ENCODE data around the gene LRRC4C. TPM values are rescaled to one million over a fixed set of nuclear protein-coding genes. Genes with fewer than 3 reads are reported as not detected.

The LRRC4C gene
- total and polyA plus RNA-seq, 11 donors, result 0.08 to 1.2 (median 0.48) TPM; not detected in 1

DNA sequence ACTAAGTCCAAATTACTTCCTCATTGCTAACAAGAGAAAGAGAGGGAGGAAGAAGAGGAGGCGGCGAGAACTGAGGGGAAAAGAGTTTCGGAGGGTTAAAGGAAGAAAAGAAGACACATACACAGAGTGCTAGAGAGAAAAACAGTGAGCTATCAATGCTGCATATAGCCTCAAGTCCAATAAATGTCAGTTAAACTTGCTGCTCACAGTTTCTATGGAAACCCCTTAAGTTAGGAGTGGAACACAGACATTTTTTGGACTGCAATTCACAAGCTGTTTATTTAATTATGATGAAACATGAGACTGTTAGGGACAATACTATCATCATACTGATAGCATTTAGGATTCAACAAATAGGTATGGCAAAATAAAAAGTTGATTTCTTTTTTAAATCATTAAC, 1320.4 kb downstream of the LRRC4C start:
- H3K36me3 ChIP-seq, result no peaks in the 10 kb centered on the region
- H3K9me3 ChIP-seq, result no peaks in the 10 kb centered on the region
- H3K4me3 ChIP-seq, result no peak overlapping the region
- 57 to 70% (median 68%) methylated on average over 3 of the region's 3 CpGs for WGBS, 4 donors
- no peak for TF ChIP-seq POLR2A (IDR thresholded peaks at IDR 0.05)
- TF ChIP-seq, protein P1, sequence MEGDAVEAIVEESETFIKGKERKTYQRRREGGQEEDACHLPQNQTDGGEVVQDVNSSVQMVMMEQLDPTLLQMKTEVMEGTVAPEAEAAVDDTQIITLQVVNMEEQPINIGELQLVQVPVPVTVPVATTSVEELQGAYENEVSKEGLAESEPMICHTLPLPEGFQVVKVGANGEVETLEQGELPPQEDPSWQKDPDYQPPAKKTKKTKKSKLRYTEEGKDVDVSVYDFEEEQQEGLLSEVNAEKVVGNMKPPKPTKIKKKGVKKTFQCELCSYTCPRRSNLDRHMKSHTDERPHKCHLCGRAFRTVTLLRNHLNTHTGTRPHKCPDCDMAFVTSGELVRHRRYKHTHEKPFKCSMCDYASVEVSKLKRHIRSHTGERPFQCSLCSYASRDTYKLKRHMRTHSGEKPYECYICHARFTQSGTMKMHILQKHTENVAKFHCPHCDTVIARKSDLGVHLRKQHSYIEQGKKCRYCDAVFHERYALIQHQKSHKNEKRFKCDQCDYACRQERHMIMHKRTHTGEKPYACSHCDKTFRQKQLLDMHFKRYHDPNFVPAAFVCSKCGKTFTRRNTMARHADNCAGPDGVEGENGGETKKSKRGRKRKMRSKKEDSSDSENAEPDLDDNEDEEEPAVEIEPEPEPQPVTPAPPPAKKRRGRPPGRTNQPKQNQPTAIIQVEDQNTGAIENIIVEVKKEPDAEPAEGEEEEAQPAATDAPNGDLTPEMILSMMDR (IDR thresholded peaks at IDR 0.05), result no peak
- DNase-seq (no peak), ATAC-seq (no peak)
- no peaks in the 10 kb centered on the region for H3K27me3 ChIP-seq
- H3K4me1 ChIP-seq, result no peaks in the 10 kb centered on the region
- no peak overlapping the region for H3K27ac ChIP-seq
- intact Hi-C loops (cut with DNase I), result no loop called here

DNA sequence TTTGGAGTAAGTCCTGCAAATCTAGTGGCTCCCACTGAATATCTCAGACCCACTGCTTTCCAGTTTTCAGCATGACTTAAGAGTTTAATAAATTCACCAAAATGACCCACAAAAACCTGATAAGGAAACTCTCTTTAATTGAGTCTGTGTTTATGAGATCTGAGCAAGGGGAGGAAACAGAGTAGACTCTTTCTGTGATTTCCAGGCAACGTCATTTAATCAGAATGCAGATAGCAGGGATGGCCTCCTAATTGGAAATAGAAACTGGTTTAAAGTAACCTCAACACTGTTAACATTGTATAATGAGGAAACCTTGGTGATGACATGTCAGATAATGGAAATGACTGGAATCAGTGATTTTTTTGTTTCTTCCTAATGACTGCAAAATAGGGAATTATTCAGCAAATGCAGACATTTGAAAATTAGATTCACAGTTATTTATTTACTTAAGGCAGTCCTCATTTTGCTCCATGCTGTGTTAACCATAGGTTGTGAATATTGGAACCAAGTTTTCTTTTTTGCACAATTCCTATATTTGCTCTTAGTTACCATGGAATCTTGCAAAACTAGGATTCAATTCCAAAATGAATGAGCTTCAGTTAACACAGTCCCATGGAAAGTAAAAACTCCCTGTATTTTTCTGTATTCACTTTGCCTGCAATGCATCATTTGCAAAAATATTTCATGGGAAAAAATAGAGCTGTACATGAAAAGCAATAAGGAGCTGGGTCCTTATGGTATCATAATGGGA, 1324.5 kb downstream of the LRRC4C start:
- intact Hi-C loops (cut with DNase I), result no loop called here
- DNase-seq, result no peak
- 0 to 19% (median 10%) methylated on average over 1 of the region's 1 CpG for WGBS, 4 donors
- no peak for TF ChIP-seq POLR2A (IDR thresholded peaks at IDR 0.05)
- TF ChIP-seq, protein P1 (IDR thresholded peaks at IDR 0.05), result no peak
- Histone ChIP-seq H3K9me3 (no peaks in the 10 kb centered on the region), H3K27me3 (no peaks in the 10 kb centered on the region), H3K36me3 (no peaks in the 10 kb centered on the region), H3K4me1 (no peaks in the 10 kb centered on the region), H3K4me3 (no peak overlapping the region), H3K27ac (no peak overlapping the region)
- ATAC-seq, result no peak

- H3K4me3 ChIP-seq, result no peak overlapping the region
- no peaks in the 10 kb centered on the region for H3K4me1 ChIP-seq
- no peak overlapping the region for H3K27ac ChIP-seq
- no peak for ATAC-seq
- TF ChIP-seq, protein P1 (IDR thresholded peaks at IDR 0.05), result no peak
- TF ChIP-seq POLR2A (IDR thresholded peaks at IDR 0.05), result no peak
- WGBS, 4 donors, result 93 to 96% (median 95%) methylated on average over 3 of the region's 3 CpGs
- no peaks in the 10 kb centered on the region for H3K36me3 ChIP-seq
- H3K27me3 ChIP-seq, result no peaks in the 10 kb centered on the region
- DNase-seq, result no peak
- no peaks in the 10 kb centered on the region for H3K9me3 ChIP-seq
- intact Hi-C loops (cut with DNase I), result no loop called here
Observed at GRCh38 chr11:40133498-40133897, 1326.0 kb downstream of the LRRC4C start.

DNA sequence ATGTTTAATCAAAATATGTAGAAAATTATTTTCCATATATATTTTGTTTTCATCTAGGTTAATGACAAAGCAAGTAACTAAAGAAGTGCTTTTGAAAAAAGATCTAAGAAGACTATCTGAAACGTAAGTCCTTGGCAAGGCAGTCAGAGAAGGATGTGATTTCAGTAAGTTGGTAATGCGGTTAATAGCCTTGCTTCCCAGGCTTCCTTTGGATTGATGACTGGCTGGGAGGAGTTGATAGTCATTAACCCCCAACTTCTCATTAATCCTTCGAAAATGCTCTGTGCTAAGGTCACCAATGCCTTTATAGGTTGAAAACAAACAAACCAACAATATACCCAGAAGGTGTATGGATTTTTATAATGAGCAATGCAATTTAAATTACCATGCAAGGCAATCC, 1326.5 kb downstream of the LRRC4C start:
- intact Hi-C loops (cut with DNase I), result no loop called here
- H3K27me3 ChIP-seq, result no peaks in the 10 kb centered on the region
- no peak overlapping the region for H3K4me3 ChIP-seq
- H3K4me1 ChIP-seq, result no peaks in the 10 kb centered on the region
- no peaks in the 10 kb centered on the region for H3K36me3 ChIP-seq
- H3K9me3 ChIP-seq, result no peaks in the 10 kb centered on the region
- TF ChIP-seq, protein P1 (IDR thresholded peaks at IDR 0.05), result no peak
- no peak for TF ChIP-seq POLR2A (IDR thresholded peaks at IDR 0.05)
- ATAC-seq (no peak), DNase-seq (no peak)
- no peak overlapping the region for H3K27ac ChIP-seq
- 48 to 57% (median 55%) methylated on average over 3 of the region's 3 CpGs for WGBS, 4 donors

Measured in heart left ventricle (tissue), 16 donors.